Panc1 (cell line): ENCODE measurements around the gene HSPA4L. TPM values are rescaled to one million over a fixed set of nuclear protein-coding genes. Genes with fewer than 3 reads are reported as not detected.

Experiments used
- ATAC-seq: fragments of 200-7000 bp; cut with Tn5 transposase; 2 replicates; pipeline ENCODE4 v1.9.1; 2020; ENCODE audit warnings: mild to moderate bottlenecking, moderate library complexity
- BruUV-seq: library from RNA; stranded (reverse); fragments of 400-500 nt; replicated peaks from 2 replicates; lab custom pipeline; 2021; lab: Mats Ljungman, UMichigan
- CTCF ChIA-PET: fragments of 300-600 bp; sonication (Branson Sonifier 250); formaldehyde crosslinking; loops from one replicate; lab custom pipeline; 2022; ENCODE audit warnings: antibody characterized with exemption; lab: Charles Lee
- POLR2A ChIA-PET: fragments of 300-600 bp; sonication (Branson Sonifier 250); formaldehyde crosslinking; loops from one replicate; lab custom pipeline; 2022; ENCODE audit warnings: antibody characterized with exemption; lab: Charles Lee
- DNase-seq: peaks from one replicate; pipeline ENCODE4 v3.0.0-alpha.2; 2010; ENCODE audit warnings: low read depth, low spot score
- H3K27ac ChIP-seq: 2 replicates; pipeline ENCODE4 v1.5.1; 2011; ENCODE audit warnings: mild to moderate bottlenecking, low read length, inconsistent platforms
- H3K27me3 ChIP-seq: fragments of 200-500 bp; sonication (Bioruptor generic); 2 replicates; pipeline ENCODE4 v1.6.0; 2014; ENCODE audit warnings: low read length, inconsistent platforms; ENCODE audit not compliant: control insufficient read depth, insufficient read depth
- H3K36me3 ChIP-seq: fragments of 200-500 bp; sonication (Bioruptor generic); 2 replicates; pipeline ENCODE4 v1.5.1; 2014; ENCODE audit warnings: inconsistent platforms, mild to moderate bottlenecking, low read length, moderate library complexity; ENCODE audit not compliant: control insufficient read depth, insufficient read depth
- H3K4me1 ChIP-seq: 2 replicates; pipeline ENCODE4 v1.5.1; 2011; ENCODE audit warnings: inconsistent platforms, mild to moderate bottlenecking, low read length, moderate library complexity; ENCODE audit not compliant: control insufficient read depth, insufficient read depth
- H3K4me3 ChIP-seq, 2 experiments: 2 replicates each; pipeline ENCODE4 v1.5.1; 2011 to 2012; ENCODE audit warnings: low read depth in 2 of 2, low read length in 2 of 2, mild to moderate bottlenecking in 2 of 2, inconsistent platforms in 1 of 2, moderate library complexity in 1 of 2
- H3K9me3 ChIP-seq: fragments of 200-500 bp; sonication (Bioruptor generic); 2 replicates; pipeline ENCODE4 v1.5.1; 2014; ENCODE audit warnings: low read depth, mild to moderate bottlenecking, inconsistent platforms, low read length, moderate library complexity; ENCODE audit not compliant: control insufficient read depth, insufficient read depth
- POLR2AphosphoS5 ChIP-seq: IDR thresholded peaks from 2 replicates; pipeline ENCODE4 v1.6.1; 2012; ENCODE audit warnings: mild to moderate bottlenecking, low read depth, low read length, moderate library complexity
- SIN3A ChIP-seq: IDR thresholded peaks from 2 replicates; pipeline ENCODE4 v1.6.1; 2012; ENCODE audit warnings: low read depth, mild to moderate bottlenecking, low read length, moderate library complexity, borderline replicate concordance; ENCODE audit not compliant: insufficient read depth
- TCF7L2 ChIP-seq: IDR thresholded peaks from 2 replicates; pipeline ENCODE4 v1.6.1; 2011; ENCODE audit warnings: mild to moderate bottlenecking, low read depth, low read length, inconsistent platforms
- in situ Hi-C: cut with HindIII; loops from 2 replicates; pipeline ENCODE4 v1.10.0; 2016; ENCODE audit warnings: low sequenced_read_pairs, low pct_unique_long_range_greater_than_20kb
- intact Hi-C: fragments of 100-400 bp; cut with micrococcal nuclease; formaldehyde crosslinking; loops from one replicate; pipeline ENCODE4 v1.10.0; 2022; ENCODE audit not compliant: unreplicated experiment
- total RNA-seq: library from RNA; stranded (reverse); gene quantifications from one replicate; pipeline ENCODE4 v1.2.1, GENCODE V29; 2021; ENCODE audit not compliant: unreplicated experiment
- TF ChIP-seq, protein P1 (sequence below), 2 experiments: IDR thresholded peaks; 2 replicates each; pipeline ENCODE4 v1.6.1; 2011 to 2012; ENCODE audit warnings: low read depth in 2 of 2, control low read depth in 1 of 2, low read length in 1 of 2, mild to moderate bottlenecking in 1 of 2, moderate library complexity in 1 of 2; ENCODE audit not compliant: insufficient read depth in 1 of 2
- TF ChIP-seq, protein P2 (sequence below): fragments of 450-650 bp; IDR thresholded peaks from 2 replicates; pipeline ENCODE4 v1.5.1; 2017; ENCODE audit warnings: mild to moderate bottlenecking

The HSPA4L gene
- total RNA-seq, 1 experiment from 2014 or later: 21.5 TPM

DNA sequence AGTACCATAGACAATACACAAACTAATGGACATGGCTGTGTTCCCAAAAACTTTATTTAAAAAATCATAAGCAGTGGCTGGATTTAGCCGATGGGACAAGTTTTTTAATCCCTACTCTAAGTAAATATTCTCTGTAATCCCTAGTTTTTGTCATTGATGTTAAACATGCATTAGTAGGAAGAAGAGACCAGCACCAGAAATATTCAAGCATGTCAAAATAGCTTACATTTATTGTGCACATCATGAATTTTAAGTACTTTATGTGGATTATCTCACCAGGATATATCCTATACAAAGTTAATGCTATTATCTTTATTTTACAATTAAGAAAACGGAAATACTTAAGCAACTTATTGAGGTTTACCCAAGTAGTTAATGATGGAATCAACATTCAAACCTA lies 46.0 kb downstream of the HSPA4L start:
- CTCF ChIA-PET: no interaction called here

DNA sequence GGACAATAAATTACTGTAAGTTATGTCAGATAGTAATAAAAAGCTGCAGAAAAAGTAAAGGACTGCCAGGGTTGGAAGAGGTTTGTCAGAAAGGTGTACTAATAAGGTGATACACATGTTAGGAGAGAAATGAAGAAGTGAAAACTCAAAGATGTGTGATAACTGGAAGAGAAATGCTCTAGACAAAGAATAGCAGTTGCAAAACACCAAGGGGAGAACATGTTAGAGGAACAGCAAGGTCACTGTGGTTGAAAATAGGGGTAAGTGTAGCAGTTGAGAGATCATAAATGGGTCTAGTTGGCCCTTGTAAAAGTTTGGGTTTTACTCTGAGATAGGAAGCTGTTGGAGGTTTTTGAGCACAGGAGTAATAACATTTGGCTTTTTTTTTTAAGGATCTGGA lies 46.9 kb downstream of the HSPA4L start:
- TF ChIP-seq TCF7L2 (no peak), POLR2AphosphoS5 (no peak), SIN3A (no peak)
- TF ChIP-seq, protein P1, sequence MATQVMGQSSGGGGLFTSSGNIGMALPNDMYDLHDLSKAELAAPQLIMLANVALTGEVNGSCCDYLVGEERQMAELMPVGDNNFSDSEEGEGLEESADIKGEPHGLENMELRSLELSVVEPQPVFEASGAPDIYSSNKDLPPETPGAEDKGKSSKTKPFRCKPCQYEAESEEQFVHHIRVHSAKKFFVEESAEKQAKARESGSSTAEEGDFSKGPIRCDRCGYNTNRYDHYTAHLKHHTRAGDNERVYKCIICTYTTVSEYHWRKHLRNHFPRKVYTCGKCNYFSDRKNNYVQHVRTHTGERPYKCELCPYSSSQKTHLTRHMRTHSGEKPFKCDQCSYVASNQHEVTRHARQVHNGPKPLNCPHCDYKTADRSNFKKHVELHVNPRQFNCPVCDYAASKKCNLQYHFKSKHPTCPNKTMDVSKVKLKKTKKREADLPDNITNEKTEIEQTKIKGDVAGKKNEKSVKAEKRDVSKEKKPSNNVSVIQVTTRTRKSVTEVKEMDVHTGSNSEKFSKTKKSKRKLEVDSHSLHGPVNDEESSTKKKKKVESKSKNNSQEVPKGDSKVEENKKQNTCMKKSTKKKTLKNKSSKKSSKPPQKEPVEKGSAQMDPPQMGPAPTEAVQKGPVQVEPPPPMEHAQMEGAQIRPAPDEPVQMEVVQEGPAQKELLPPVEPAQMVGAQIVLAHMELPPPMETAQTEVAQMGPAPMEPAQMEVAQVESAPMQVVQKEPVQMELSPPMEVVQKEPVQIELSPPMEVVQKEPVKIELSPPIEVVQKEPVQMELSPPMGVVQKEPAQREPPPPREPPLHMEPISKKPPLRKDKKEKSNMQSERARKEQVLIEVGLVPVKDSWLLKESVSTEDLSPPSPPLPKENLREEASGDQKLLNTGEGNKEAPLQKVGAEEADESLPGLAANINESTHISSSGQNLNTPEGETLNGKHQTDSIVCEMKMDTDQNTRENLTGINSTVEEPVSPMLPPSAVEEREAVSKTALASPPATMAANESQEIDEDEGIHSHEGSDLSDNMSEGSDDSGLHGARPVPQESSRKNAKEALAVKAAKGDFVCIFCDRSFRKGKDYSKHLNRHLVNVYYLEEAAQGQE (IDR thresholded peaks at IDR 0.05; ENCODE audit: insufficient read depth in 1 of 2, low read depth in 2 of 2, low read length in 1 of 2): no peak
- TF ChIP-seq, protein P2, sequence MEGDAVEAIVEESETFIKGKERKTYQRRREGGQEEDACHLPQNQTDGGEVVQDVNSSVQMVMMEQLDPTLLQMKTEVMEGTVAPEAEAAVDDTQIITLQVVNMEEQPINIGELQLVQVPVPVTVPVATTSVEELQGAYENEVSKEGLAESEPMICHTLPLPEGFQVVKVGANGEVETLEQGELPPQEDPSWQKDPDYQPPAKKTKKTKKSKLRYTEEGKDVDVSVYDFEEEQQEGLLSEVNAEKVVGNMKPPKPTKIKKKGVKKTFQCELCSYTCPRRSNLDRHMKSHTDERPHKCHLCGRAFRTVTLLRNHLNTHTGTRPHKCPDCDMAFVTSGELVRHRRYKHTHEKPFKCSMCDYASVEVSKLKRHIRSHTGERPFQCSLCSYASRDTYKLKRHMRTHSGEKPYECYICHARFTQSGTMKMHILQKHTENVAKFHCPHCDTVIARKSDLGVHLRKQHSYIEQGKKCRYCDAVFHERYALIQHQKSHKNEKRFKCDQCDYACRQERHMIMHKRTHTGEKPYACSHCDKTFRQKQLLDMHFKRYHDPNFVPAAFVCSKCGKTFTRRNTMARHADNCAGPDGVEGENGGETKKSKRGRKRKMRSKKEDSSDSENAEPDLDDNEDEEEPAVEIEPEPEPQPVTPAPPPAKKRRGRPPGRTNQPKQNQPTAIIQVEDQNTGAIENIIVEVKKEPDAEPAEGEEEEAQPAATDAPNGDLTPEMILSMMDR: no peak
- no peak overlapping the region for H3K27ac ChIP-seq
- no peaks in the 10 kb centered on the region for H3K4me1 ChIP-seq
- ATAC-seq: no peak
- ChIA-PET POLR2A (no interaction called here), CTCF (no interaction called here)
- H3K9me3 ChIP-seq: no peaks in the 10 kb centered on the region
- H3K27me3 ChIP-seq: no peaks in the 10 kb centered on the region
- in situ Hi-C loops: no loop called here
- intact Hi-C loops: no loop called here
- H3K4me3 ChIP-seq: no peak overlapping the region
- no peak for DNase-seq
- BruUV-seq: no TSS peak
- peaks cover 7% of the 10 kb centered on the region; the same call in 1 of the 2 replicates for H3K36me3 ChIP-seq

More for the DNA sequence above, 46.0 kb downstream of the HSPA4L start:
- intact Hi-C loops: no loop called here
- H3K27ac ChIP-seq: no peak overlapping the region
- POLR2A ChIA-PET: no interaction called here
- ATAC-seq: no peak
- no peak for TF ChIP-seq SIN3A
- no peak for TF ChIP-seq POLR2AphosphoS5
- TF ChIP-seq, protein P2: no peak
- no peaks in the 10 kb centered on the region for H3K27me3 ChIP-seq
- no peaks in the 10 kb centered on the region for H3K9me3 ChIP-seq
- peaks cover 7% of the 10 kb centered on the region; the same call in 1 of the 2 replicates for H3K36me3 ChIP-seq
- DNase-seq: no peak
- H3K4me1 ChIP-seq: no peaks in the 10 kb centered on the region
- in situ Hi-C loops: no loop called here
- no peak overlapping the region for H3K4me3 ChIP-seq
- no TSS peak for BruUV-seq
